Measurements from ENCODE around the gene ABCG8. TPM values are rescaled to one million over a fixed set of nuclear protein-coding genes. Genes with fewer than 3 reads are reported as not detected.
"Not testable (repeated sequence)": the region's sequence is repeated elsewhere in the genome, so short reads cannot be mapped to it uniquely, and the experiment has no call there.

Gene ABCG8
- polyA plus RNA-seq, 1 experiment = not detected

DNA sequence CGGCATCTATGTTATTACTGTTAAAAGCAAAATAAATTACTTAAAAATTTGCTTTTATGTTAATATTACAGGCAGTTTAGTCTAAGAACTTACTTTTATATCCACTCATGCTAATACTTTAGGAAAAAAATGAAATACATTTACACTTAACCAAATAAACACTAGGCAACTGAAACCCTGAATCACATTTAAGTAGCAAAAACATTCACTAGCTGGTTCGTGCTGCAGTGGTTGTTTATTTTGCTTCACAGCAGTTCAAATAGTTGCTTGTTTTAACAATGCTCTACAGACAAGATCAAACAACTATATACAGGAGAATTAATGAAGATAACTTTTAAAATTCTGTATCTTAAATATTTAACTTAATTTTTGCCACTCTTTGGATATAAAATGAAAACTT is 60.8 kb downstream of the ABCG8 start:
- Histone ChIP-seq H3K9me3 (ENCODE audit: control insufficient read depth, insufficient read depth, low read length) (no peaks in the 10 kb centered on the region), H3K27me3 (ENCODE audit: control insufficient read depth, insufficient read depth, low read length) (no peaks in the 10 kb centered on the region), H3K4me3 (ENCODE audit: low read depth, low read length) (no peak overlapping the region), H3K27ac (ENCODE audit: low read depth, low read length) (no peak overlapping the region)
- TF ChIP-seq, protein P1, sequence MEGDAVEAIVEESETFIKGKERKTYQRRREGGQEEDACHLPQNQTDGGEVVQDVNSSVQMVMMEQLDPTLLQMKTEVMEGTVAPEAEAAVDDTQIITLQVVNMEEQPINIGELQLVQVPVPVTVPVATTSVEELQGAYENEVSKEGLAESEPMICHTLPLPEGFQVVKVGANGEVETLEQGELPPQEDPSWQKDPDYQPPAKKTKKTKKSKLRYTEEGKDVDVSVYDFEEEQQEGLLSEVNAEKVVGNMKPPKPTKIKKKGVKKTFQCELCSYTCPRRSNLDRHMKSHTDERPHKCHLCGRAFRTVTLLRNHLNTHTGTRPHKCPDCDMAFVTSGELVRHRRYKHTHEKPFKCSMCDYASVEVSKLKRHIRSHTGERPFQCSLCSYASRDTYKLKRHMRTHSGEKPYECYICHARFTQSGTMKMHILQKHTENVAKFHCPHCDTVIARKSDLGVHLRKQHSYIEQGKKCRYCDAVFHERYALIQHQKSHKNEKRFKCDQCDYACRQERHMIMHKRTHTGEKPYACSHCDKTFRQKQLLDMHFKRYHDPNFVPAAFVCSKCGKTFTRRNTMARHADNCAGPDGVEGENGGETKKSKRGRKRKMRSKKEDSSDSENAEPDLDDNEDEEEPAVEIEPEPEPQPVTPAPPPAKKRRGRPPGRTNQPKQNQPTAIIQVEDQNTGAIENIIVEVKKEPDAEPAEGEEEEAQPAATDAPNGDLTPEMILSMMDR (IDR thresholded peaks at IDR 0.05; ENCODE audit: low read depth, low read length) = no peak
- CTCF ChIA-PET = no interaction called here
- DNase-seq (ENCODE audit: low read depth, low spot score) = no peak
- POLR2A ChIA-PET = no interaction called here

- POLR2A ChIA-PET = no interaction called here
- TF ChIP-seq, protein P1 (IDR thresholded peaks at IDR 0.05; ENCODE audit: low read depth, low read length) = no peak
- Histone ChIP-seq H3K27me3 (ENCODE audit: control insufficient read depth, insufficient read depth, low read length) (no peaks in the 10 kb centered on the region), H3K9me3 (ENCODE audit: control insufficient read depth, insufficient read depth, low read length) (no peaks in the 10 kb centered on the region), H3K4me3 (ENCODE audit: low read depth, low read length) (no peak overlapping the region), H3K27ac (ENCODE audit: low read depth, low read length) (no peak overlapping the region)
- no peak for DNase-seq (ENCODE audit: low read depth, low spot score)
- CTCF ChIA-PET = interaction anchor here (1.4 kb wide), 1 partner anchor 22 kb away, joined by 6 read pairs; no protein-coding TSS in a partner anchor
Observed at GRCh38 chr2:43905371-43905803, 66.6 kb downstream of the ABCG8 start.

DNA sequence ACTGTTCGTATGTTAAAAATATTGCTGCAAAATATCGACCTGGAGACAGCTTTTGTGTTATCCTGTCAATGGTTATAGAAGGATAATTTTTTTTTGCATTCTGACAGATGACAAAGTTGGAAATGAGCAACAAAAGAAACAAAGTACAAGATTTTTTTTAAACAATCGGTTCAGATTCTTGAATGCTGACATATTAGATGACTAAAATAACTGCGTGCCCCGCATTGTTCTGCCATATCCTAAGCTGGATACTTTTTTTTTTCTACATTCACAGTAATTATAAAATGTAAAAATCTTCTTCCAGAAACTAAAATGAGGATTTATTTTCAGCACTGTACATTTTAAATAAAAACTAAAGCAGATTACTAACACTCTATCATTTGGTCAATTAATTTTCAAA is 67.1 kb downstream of the ABCG8 start:
- no peak for DNase-seq (ENCODE audit: low read depth, low spot score)
- TF ChIP-seq, protein P1 (IDR thresholded peaks at IDR 0.05; ENCODE audit: low read depth, low read length) = no peak
- Histone ChIP-seq H3K27ac (ENCODE audit: low read depth, low read length) (no peak overlapping the region), H3K4me3 (ENCODE audit: low read depth, low read length) (no peak overlapping the region), H3K27me3 (ENCODE audit: control insufficient read depth, insufficient read depth, low read length) (no peaks in the 10 kb centered on the region), H3K9me3 (ENCODE audit: control insufficient read depth, insufficient read depth, low read length) (no peaks in the 10 kb centered on the region)
- ChIA-PET CTCF (interaction anchor here (0.9 to 2.2 kb wide), 2 partner anchors 28 to 138 kb away, joined by 3 to 5 read pairs; no protein-coding TSS in a partner anchor), POLR2A (no interaction called here)

GRCh38 chr2:43906448-43907109 is 67.8 kb downstream of the ABCG8 start:
- H3K27ac ChIP-seq (ENCODE audit: low read depth, low read length) = no peak overlapping the region
- no peak for DNase-seq (ENCODE audit: low read depth, low spot score)
- no peaks in the 10 kb centered on the region for H3K9me3 ChIP-seq (ENCODE audit: control insufficient read depth, insufficient read depth, low read length)
- H3K4me3 ChIP-seq (ENCODE audit: low read depth, low read length) = no peak overlapping the region
- ChIA-PET CTCF (interaction anchor here (0.9 to 2.2 kb wide), 3 partner anchors 29 to 301 kb away, joined by 3 to 5 read pairs (median 5); no protein-coding TSS in a partner anchor), POLR2A (no interaction called here)
- no peaks in the 10 kb centered on the region for H3K27me3 ChIP-seq (ENCODE audit: control insufficient read depth, insufficient read depth, low read length)
- TF ChIP-seq, protein P1 (IDR thresholded peaks at IDR 0.05; ENCODE audit: low read depth, low read length) = no peak

- POLR2A ChIA-PET = not testable (repeated sequence)
Observed at GRCh38 chr2:43911136-43911790, 72.5 kb downstream of the ABCG8 start.

More at GRCh38 chr2:43911136-43911790, 72.5 kb downstream of the ABCG8 start:
- CTCF ChIA-PET; H3K27ac ChIP-seq (ENCODE audit: low read depth, low read length); H3K4me3 ChIP-seq (ENCODE audit: low read depth, low read length); H3K27me3 ChIP-seq (ENCODE audit: control insufficient read depth, insufficient read depth, low read length); DNase-seq (ENCODE audit: low read depth, low spot score); H3K9me3 ChIP-seq (ENCODE audit: control insufficient read depth, insufficient read depth, low read length): not testable (repeated sequence)
